ENCODE data around the gene MAGOHB. TPM values are rescaled to one million over a fixed set of nuclear protein-coding genes. Genes with fewer than 3 reads are reported as not detected.

MAGOHB gene
- total RNA-seq, 1 donor from 2014 or later: 21.7 TPM

DNA sequence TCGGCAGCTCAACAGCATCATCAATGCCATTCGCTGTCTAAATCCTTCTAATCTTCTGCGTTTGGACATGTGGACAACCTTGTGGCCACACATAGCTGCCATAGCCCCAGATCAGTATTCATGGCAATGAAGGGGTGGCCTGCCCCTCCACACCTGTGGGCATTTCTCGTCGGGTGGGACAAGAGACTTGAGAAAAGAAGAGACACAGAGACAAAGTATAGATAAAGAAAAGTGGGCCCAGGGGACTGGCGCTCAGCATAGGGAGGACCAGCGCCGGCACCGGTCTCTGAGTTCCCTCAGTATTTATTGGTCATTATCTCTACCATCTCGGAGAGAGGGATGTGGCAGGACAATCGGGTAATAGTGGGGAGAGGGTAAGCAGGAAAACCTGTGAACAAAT, 42.3 kb downstream of the MAGOHB start:
- no peak overlapping the region for H3K4me3 ChIP-seq (ENCODE audit: low read depth, low read length)
- no peaks in the 10 kb centered on the region for H3K27me3 ChIP-seq (ENCODE audit: control insufficient read depth, insufficient read depth, low read length)
- no peak for TF ChIP-seq CTCF (IDR thresholded peaks at IDR 0.05; ENCODE audit: insufficient read depth, low read length, poor library complexity, severe bottlenecking)
- no peak for DNase-seq (ENCODE audit: low read depth)
- no peaks in the 10 kb centered on the region for H3K36me3 ChIP-seq (ENCODE audit: control insufficient read depth, insufficient read depth, low read length)

- Histone ChIP-seq H3K4me3 (ENCODE audit: low read depth, low read length) (no peak overlapping the region), H3K36me3 (ENCODE audit: control insufficient read depth, insufficient read depth, low read length) (no peaks in the 10 kb centered on the region), H3K27me3 (ENCODE audit: control insufficient read depth, insufficient read depth, low read length) (no peaks in the 10 kb centered on the region)
- TF ChIP-seq CTCF (IDR thresholded peaks at IDR 0.05; ENCODE audit: insufficient read depth, low read length, poor library complexity, severe bottlenecking): no peak
- no peak for DNase-seq (ENCODE audit: low read depth)
These were observed 45.6 kb downstream of the MAGOHB start for GRCh38 chr12:10567813-10568212.

GRCh38 chr12:10563966-10564365, 49.4 kb downstream of the MAGOHB start:
- TF ChIP-seq CTCF (IDR thresholded peaks at IDR 0.05; ENCODE audit: insufficient read depth, low read length, poor library complexity, severe bottlenecking): no peak
- no peak for DNase-seq (ENCODE audit: low read depth)
- H3K4me3 ChIP-seq (ENCODE audit: low read depth, low read length): no peak overlapping the region

GRCh38 chr12:10563002-10563401, 50.4 kb downstream of the MAGOHB start:
- H3K36me3 ChIP-seq (ENCODE audit: control insufficient read depth, insufficient read depth, low read length): no peaks in the 10 kb centered on the region
- no peak overlapping the region for H3K4me3 ChIP-seq (ENCODE audit: low read depth, low read length)
- H3K27me3 ChIP-seq (ENCODE audit: control insufficient read depth, insufficient read depth, low read length): no peaks in the 10 kb centered on the region
- TF ChIP-seq CTCF (IDR thresholded peaks at IDR 0.05; ENCODE audit: insufficient read depth, low read length, poor library complexity, severe bottlenecking): no peak
- DNase-seq (ENCODE audit: low read depth): no peak

More at GRCh38 chr12:10563966-10564365, 49.4 kb downstream of the MAGOHB start:
- Histone ChIP-seq H3K36me3 (ENCODE audit: control insufficient read depth, insufficient read depth, low read length) (no peaks in the 10 kb centered on the region), H3K27me3 (ENCODE audit: control insufficient read depth, insufficient read depth, low read length) (no peaks in the 10 kb centered on the region)

DNA sequence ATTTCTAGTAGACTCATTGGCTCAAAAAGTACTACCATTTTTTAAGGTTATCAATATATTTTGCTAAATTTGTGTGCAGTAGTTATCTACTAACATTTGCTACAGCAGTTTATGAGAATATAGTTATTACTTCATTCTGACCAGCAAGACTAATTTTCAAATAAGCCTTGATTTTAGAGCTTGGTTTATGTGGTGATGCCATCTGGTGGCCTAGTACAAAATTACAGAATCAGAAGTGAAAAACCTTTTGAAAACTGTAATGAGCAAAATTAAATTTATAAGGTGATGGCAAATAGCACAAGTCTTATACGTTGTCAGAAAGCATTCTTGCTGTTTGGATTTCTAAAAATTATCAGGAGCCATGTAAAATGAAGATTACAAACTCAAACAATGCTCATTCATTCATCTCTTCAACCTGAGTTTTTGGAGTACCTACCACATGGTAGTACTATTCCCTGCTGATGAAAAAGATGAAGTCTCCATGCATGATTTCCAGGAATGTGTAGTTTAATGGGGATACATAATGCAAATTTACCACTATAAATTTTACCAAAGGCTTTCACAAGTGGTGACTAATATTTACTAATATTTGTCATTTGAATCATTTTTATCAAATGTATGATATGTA, 51.0 kb downstream of the MAGOHB start:
- peak; percentile 54 for TF ChIP-seq CTCF (IDR thresholded peaks at IDR 0.05; ENCODE audit: insufficient read depth, low read length, poor library complexity, severe bottlenecking)
- no peak for DNase-seq (ENCODE audit: low read depth)

DNA sequence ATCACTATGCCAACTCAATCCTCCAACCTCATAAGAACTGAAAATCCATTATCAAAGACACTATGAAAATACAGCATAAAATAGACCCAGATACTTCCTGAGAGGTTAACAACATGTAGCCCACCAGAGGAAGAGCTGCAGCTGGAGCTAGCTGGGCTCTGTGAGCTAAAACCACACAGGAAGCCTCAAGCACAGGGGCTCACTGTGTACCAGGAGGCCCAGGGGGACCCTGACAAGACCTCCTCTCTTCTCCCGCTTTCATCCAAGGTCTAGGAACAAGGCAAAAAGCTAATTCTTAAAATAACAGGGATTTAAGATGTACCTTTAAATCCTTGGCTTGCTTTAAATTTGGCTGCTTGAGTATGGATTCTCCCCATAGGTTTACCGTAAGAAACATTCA, 54.2 kb downstream of the MAGOHB start:
- Histone ChIP-seq H3K4me3 (ENCODE audit: low read depth, low read length) (no peak overlapping the region), H3K36me3 (ENCODE audit: control insufficient read depth, insufficient read depth, low read length) (no peaks in the 10 kb centered on the region), H3K27me3 (ENCODE audit: control insufficient read depth, insufficient read depth, low read length) (no peaks in the 10 kb centered on the region)
- no peak for TF ChIP-seq CTCF (IDR thresholded peaks at IDR 0.05; ENCODE audit: insufficient read depth, low read length, poor library complexity, severe bottlenecking)
- DNase-seq (ENCODE audit: low read depth): no peak

More for the DNA sequence above, 51.0 kb downstream of the MAGOHB start:
- Histone ChIP-seq H3K27me3 (ENCODE audit: control insufficient read depth, insufficient read depth, low read length) (no peaks in the 10 kb centered on the region), H3K36me3 (ENCODE audit: control insufficient read depth, insufficient read depth, low read length) (no peaks in the 10 kb centered on the region), H3K4me3 (ENCODE audit: low read depth, low read length) (no peak overlapping the region)
